ENCODE data around the gene KLHDC8B.

DNA sequence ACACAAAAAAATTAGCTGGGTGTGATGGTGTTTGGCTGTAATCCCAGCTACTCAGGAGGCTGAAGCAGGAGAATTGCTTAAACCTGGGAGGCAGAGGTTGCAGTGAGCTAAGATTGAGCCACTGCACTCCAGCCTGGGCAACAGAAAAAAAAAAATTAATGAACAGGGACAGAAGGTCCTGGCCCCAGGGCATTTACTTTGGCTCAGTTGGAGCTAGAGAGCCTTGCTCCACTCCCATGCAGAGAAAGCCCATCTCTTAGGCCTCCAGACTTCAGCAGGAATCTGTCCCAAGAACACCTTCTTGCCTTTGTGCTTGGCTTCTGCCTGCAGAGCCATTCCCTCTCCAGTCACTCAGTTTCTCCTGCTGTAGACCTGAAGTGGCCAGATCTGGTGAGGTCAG is 8.7 kb downstream of the KLHDC8B start:
- TF ChIP-seq EZH2 (IDR thresholded peaks at IDR 0.05; ENCODE audit: low read length, missing control alignments) (no peak), CTCF (conservative IDR thresholded peaks at IDR 0.05 in 1 of 2, IDR thresholded peaks at IDR 0.05 in 1 of 2; ENCODE audit: low read depth in 1 of 2, low read length in 2 of 2) (no peak)
